A549 treated with ZK216348 at 1 μM for 4 hours (cell line): ENCODE measurements around the gene PCNX2. TPM values are rescaled to one million over a fixed set of nuclear protein-coding genes. Genes with fewer than 3 reads are reported as not detected.

Source experiments
- total RNA-seq: library from RNA; stranded (reverse); fragments of 200-300 nt; extraction: Qiagen RNA extraction; gene quantifications from 5 replicates; pipeline ENCODE4 v1.2.3, GENCODE V29; 2022; ENCODE audit warnings: low read depth

The PCNX2 gene
- total RNA-seq: 7.9 to 12.7 TPM (median 11.9 TPM) in 5 replicates

GRCh38 chr1:233295237-233295974, at the start of gene PCNX2:
Gene PCNX2 (minus strand): TSS chr1:233295725. CDS start chr1:233295478, 247 bp downstream.

DNA sequence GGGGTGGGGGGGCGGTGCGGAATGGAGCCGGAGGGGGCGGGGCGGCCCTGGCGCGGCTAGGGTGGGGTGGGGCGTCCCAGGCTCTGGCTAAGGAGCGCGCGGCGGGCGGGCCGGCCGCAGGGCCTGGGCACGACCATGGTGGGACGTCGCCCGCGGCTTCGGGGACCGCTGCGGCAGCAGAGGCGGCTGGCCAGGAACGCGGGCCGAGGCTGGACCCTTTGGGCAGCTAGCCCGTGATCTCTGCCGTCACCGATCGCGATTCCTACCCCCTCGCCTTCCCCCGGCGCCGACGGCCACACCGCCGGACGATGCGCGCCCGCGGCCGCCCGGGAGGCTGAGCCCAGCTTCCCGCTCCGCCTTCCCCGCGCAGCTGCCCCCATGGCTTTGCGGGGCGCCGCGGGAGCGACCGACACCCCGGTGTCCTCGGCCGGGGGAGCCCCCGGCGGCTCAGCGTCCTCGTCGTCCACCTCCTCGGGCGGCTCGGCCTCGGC, 32.2 kb upstream of the PCNX2 start, which contains the start of gene MAP3K21:
TSS of gene MAP3K21 (plus strand) at position 74 of the 491 bp plus-strand sequence. CDS start at position 379, 305 bp downstream.

DNA sequence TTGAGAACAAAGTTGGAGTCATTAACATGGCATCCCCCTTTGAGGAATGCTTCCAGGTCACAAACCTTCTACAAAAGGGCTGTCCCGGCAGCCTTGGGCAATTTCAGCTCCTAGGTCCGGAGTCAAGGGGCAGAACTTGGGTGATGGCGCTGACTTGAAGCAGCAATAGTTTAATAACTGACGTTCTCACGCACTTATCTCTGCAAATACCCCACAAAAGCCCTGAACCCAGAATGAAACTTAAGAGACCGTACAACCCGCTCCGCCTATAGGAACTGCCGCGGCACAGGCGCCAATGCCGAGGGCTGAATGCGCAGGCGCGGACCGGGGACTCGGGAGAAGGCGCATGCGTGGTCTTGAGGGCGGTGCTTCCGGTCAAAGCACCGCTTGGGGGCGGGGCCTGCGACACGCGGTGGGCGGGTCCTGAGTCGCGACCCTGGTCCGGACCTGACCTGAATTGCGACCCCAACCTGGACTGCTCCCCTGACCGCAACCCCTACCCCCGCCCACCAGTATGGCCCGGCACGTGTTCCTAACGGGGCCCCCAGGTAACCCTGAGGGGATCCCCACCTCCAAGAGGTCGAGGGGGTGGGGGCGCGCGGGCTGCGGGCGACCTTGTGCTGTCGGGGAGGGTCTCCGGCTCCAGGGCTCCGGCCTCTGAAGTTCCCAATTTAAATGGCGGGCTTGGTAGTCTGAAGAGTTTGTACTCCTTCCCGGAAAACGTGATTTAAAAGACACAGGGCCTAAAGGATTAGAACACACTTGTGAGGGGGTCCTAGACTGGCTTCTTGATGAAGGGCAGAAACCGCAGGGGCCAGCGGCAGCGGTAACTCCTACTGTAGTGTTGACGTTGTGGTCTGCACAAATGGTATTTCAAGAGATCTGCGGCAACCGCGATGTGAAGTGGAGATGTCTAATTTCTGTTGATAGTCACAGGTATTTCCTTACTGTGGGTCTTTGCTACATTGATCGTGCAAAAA, 345.0 kb downstream of the PCNX2 start, which contains the start of gene NTPCR:
TSS of gene NTPCR (plus strand) at position 415 of the 980 bp plus-strand sequence. CDS start at position 515, 100 bp downstream.

Other genes starting within 250 kb of the PCNX2 start
- gene MAP3K21, start 32.0 kb upstream of the PCNX2 start, total RNA-seq: 6.1 to 11.8 TPM (median 9.9 TPM) in 5 replicates